GM23338 (cell line): ENCODE measurements around the gene BATF2. TPM values are rescaled to one million over a fixed set of nuclear protein-coding genes. Genes with fewer than 3 reads are reported as not detected.
"Not testable (repeated sequence)": the region's sequence is repeated elsewhere in the genome, so short reads cannot be mapped to it uniquely, and the experiment has no call there.

ENCODE experiments used
- ATAC-seq: fragments of 200-7000 bp; cut with Tn5 transposase; 3 replicates; pipeline ENCODE4 v1.9.1; 2020
- DNase-seq: peaks from one replicate; pipeline ENCODE4 v3.0.0-alpha.2; 2015; ENCODE audit warnings: low spot score
- H2AFZ ChIP-seq: fragments of 200-600 bp; sonication (generic); 2 replicates; pipeline ENCODE4 v1.8.0; 2016; ENCODE audit warnings: antibody characterized with exemption, mild to moderate bottlenecking, moderate library complexity
- H3F3A ChIP-seq: fragments of 200-600 bp; sonication (generic); replicated peaks from 2 replicates; pipeline ENCODE4 v1.8.0; 2017; ENCODE audit warnings: antibody characterized with exemption, mixed run types, low read depth
- H3K27ac ChIP-seq: fragments of 200-600 bp; sonication (generic); 2 replicates; pipeline ENCODE4 v1.6.1; 2016; ENCODE audit warnings: low read depth
- H3K27me3 ChIP-seq: fragments of 200-600 bp; sonication (generic); 2 replicates; pipeline ENCODE4 v1.8.0; 2016; ENCODE audit warnings: mild to moderate bottlenecking, mixed run types, moderate library complexity; ENCODE audit not compliant: insufficient read depth
- H3K36me3 ChIP-seq: fragments of 200-600 bp; sonication (generic); 2 replicates; pipeline ENCODE4 v1.8.0; 2016; ENCODE audit warnings: mild to moderate bottlenecking; ENCODE audit not compliant: insufficient read depth
- H3K4me1 ChIP-seq: fragments of 200-600 bp; sonication (generic); 2 replicates; pipeline ENCODE4 v1.8.0; 2016; ENCODE audit warnings: mild to moderate bottlenecking, moderate library complexity; ENCODE audit not compliant: insufficient read depth
- H3K4me2 ChIP-seq: fragments of 200-600 bp; sonication (generic); 2 replicates; pipeline ENCODE4 v1.7.1; 2017; ENCODE audit warnings: mixed run types
- H3K4me3 ChIP-seq: fragments of 200-600 bp; sonication (generic); 2 replicates; pipeline ENCODE4 v1.6.1; 2016; ENCODE audit warnings: mixed run types
- H3K79me2 ChIP-seq: fragments of 200-600 bp; sonication (generic); replicated peaks from 2 replicates; pipeline ENCODE4 v1.8.0; 2017; ENCODE audit warnings: mild to moderate bottlenecking; ENCODE audit not compliant: insufficient read depth
- H3K9me2 ChIP-seq: fragments of 200-600 bp; sonication (generic); 2 replicates; pipeline ENCODE4 v1.8.0; 2017; ENCODE audit not compliant: insufficient read depth
- H4K20me1 ChIP-seq: fragments of 200-600 bp; sonication (generic); replicated peaks from 2 replicates; pipeline ENCODE4 v1.8.0; 2017; ENCODE audit warnings: mild to moderate bottlenecking; ENCODE audit not compliant: insufficient read depth
- H3K27ac Mint-ChIP-seq: 2 replicates; pipeline ENCODE4 v1.8.0; 2020; ENCODE audit warnings: inconsistent platforms, mild to moderate bottlenecking, moderate library complexity, mixed read lengths
- H3K27me3 Mint-ChIP-seq: 3 replicates; pipeline ENCODE4 v1.8.0; 2022; ENCODE audit warnings: low read depth, mild to moderate bottlenecking, moderate library complexity, mixed read lengths, inconsistent platforms; ENCODE audit not compliant: insufficient read depth, poor library complexity
- H3K36me3 Mint-ChIP-seq: 3 replicates; pipeline ENCODE4 v1.8.0; 2021; ENCODE audit warnings: low read depth, mild to moderate bottlenecking, inconsistent platforms, moderate library complexity, mixed read lengths
- H3K4me1 Mint-ChIP-seq: 3 replicates; pipeline ENCODE4 v1.8.0; 2020; ENCODE audit warnings: mild to moderate bottlenecking, inconsistent platforms, mixed read lengths
- H3K4me3 Mint-ChIP-seq: 3 replicates; pipeline ENCODE4 v1.8.0; 2021; ENCODE audit warnings: moderate library complexity, mild to moderate bottlenecking, inconsistent platforms, mixed read lengths
- H3K9me3 Mint-ChIP-seq: 3 replicates; pipeline ENCODE4 v1.8.0; 2020; ENCODE audit warnings: moderate library complexity, mild to moderate bottlenecking, inconsistent platforms, mixed read lengths
- CREB1 ChIP-seq: fragments of 250-450 bp; sonication (Bioruptor Pico); IDR thresholded peaks from 2 replicates; pipeline ENCODE4 v1.5.0; 2020; ENCODE audit warnings: low read depth, mild to moderate bottlenecking, moderate library complexity
- EZH2phosphoT487 ChIP-seq: fragments of 200-600 bp; sonication (generic); IDR thresholded peaks from one replicate; pipeline ENCODE4 v1.8.1; 2018; ENCODE audit warnings: antibody characterized with exemption; ENCODE audit not compliant: unreplicated experiment
- JUNB ChIP-seq: IDR thresholded peaks from one replicate; pipeline ENCODE4 v1.6.1; 2016; ENCODE audit warnings: antibody characterized with exemption; ENCODE audit not compliant: unreplicated experiment
- NANOG ChIP-seq: IDR thresholded peaks from 2 replicates; pipeline ENCODE4 v1.6.1; 2016; ENCODE audit warnings: antibody characterized with exemption, borderline replicate concordance
- STAT1 ChIP-seq: IDR thresholded peaks from one replicate; pipeline ENCODE4 v1.6.1; 2016; ENCODE audit warnings: antibody characterized with exemption; ENCODE audit not compliant: unreplicated experiment
- ZNF114 ChIP-seq: fragments of 250-450 bp; sonication (Bioruptor Pico); IDR thresholded peaks from 2 replicates; pipeline ENCODE4 v1.5.0; 2020; ENCODE audit warnings: mild to moderate bottlenecking, moderate library complexity
- ZNF331 ChIP-seq: fragments of 250-450 bp; sonication (Bioruptor Pico); IDR thresholded peaks from 2 replicates; pipeline ENCODE4 v1.5.0; 2020; ENCODE audit warnings: low read depth, mild to moderate bottlenecking, moderate library complexity
- polyA plus RNA-seq: library from polyadenylated mRNA; unstranded; fragments of >200 nt; fragmentation: Nextera tagmentation; extraction: Ambion mirVana; gene quantifications from 2 replicates; pipeline ENCODE4 v1.2.1, GENCODE V29; 2016
- total RNA-seq: library from RNA; depleted of rRNA; stranded (reverse); fragments of >200 nt; shearing (Covaris generic); gene quantifications from 2 replicates; pipeline ENCODE4 v1.2.3, GENCODE V29; 2014
- TF ChIP-seq, protein P1 (sequence below), 2 experiments: fragments of 200-600 bp in 1 of 2; sonication (generic) in 1 of 2; conservative IDR thresholded peaks; 2 replicates each; pipeline versions ENCODE4 v1.5.1 to v1.6.1; 2016 to 2017; ENCODE audit warnings: antibody characterized with exemption in 2 of 2, low read depth in 2 of 2, mild to moderate bottlenecking in 2 of 2, moderate library complexity in 1 of 2
- TF ChIP-seq, protein P2 (sequence below): IDR thresholded peaks from 2 replicates; pipeline ENCODE4 v1.6.1; 2016; ENCODE audit warnings: antibody characterized with exemption

BATF2 gene
- total and polyA plus RNA-seq, 2 experiments from 2014 or later: 0.53 to 1.6 TPM

DNA sequence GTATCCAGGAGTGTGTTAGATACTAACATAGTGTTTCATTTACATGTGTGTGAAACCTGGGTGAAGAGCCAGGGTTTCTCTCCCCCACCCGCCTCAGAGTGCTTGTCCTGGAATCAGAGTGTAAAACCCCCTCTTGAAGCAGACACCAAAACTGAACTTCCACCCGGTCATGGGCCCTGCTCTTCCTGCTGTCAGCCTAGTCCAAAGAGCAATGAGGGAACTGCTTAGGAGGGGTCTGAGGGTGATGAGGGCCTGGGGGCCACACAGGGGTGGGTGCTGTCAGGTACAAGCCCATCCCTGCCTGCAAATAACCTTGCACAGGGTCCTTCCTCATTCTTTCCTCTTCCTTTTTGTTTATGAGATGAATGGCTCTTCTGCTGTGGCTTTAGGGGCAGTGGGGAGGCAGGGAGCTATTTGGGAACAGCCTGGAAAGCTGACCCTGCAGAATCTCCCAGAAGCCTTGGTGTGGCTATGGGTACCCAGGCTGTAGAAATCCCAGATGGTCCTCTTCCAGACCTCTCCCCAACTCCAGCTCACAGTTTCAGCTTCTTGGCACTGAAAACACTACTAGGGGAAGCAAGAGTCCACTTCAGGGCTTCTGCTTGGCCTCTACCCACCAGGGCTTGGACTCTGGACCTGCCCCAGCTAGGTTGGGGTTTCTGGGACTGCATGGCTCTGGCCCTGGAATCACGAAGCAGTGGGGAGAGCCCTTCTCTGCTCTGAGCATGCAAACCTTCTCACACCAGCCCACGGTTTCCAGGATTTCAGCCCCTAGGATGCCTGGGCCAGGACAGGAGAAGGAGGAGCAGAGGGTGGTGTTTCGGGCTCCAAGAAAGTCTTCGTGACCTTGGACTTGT, 8.5 kb downstream of the BATF2 start:
- Histone ChIP-seq H4K20me1 (no peaks in the 10 kb centered on the region), H3K27me3 (no peaks in the 10 kb centered on the region)
- DNase-seq: no peak

DNA sequence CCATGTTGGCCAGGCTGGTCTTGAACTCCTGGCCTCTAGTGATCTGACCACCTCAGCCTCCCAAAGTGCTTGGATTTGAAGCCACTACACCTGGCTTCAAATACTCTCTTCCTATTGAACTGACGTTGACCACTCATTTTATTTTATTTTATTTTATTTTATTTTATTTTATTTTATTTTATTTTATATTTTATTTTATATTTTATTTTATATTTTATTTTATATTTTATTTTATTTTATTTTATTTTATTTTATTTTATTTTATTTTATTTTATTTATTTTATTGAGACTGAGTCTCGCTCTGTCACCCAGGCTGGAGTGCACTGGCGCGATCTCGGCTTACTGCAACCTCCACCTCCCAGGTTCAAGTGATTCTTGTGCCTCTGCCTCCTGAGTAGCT, 13.4 kb downstream of the BATF2 start:
- not testable (repeated sequence) for H3K27me3 Mint-ChIP-seq, H3F3A ChIP-seq, H3K27ac ChIP-seq, H3K4me3 ChIP-seq, DNase-seq, H3K9me3 Mint-ChIP-seq, H3K36me3 ChIP-seq, H3K36me3 Mint-ChIP-seq, H3K27me3 ChIP-seq, H3K4me1 ChIP-seq, ATAC-seq, H3K4me1 Mint-ChIP-seq, H3K9me2 ChIP-seq, H3K4me2 ChIP-seq, H2AFZ ChIP-seq, H3K4me3 Mint-ChIP-seq, H3K27ac Mint-ChIP-seq, H4K20me1 ChIP-seq, H3K79me2 ChIP-seq

More for the DNA sequence above, 8.5 kb downstream of the BATF2 start:
- no peak overlapping the region for H2AFZ ChIP-seq
- Mint-ChIP-seq H3K4me1 (peaks cover 2% of the 10 kb centered on the region; the same call in 1 of the 3 replicates), H3K9me3 (no peaks in the 10 kb centered on the region), H3K27me3 (peaks cover 10% of the 10 kb centered on the region), H3K36me3 (no peaks in the 10 kb centered on the region), H3K4me3 (no peak overlapping the region), H3K27ac (no peak overlapping the region)
- H3K4me1 ChIP-seq: no peaks in the 10 kb centered on the region
- no peak for TF ChIP-seq JUNB
- TF ChIP-seq, protein P1, sequence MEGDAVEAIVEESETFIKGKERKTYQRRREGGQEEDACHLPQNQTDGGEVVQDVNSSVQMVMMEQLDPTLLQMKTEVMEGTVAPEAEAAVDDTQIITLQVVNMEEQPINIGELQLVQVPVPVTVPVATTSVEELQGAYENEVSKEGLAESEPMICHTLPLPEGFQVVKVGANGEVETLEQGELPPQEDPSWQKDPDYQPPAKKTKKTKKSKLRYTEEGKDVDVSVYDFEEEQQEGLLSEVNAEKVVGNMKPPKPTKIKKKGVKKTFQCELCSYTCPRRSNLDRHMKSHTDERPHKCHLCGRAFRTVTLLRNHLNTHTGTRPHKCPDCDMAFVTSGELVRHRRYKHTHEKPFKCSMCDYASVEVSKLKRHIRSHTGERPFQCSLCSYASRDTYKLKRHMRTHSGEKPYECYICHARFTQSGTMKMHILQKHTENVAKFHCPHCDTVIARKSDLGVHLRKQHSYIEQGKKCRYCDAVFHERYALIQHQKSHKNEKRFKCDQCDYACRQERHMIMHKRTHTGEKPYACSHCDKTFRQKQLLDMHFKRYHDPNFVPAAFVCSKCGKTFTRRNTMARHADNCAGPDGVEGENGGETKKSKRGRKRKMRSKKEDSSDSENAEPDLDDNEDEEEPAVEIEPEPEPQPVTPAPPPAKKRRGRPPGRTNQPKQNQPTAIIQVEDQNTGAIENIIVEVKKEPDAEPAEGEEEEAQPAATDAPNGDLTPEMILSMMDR (conservative IDR thresholded peaks at IDR 0.05; ENCODE audit: low read depth in 2 of 2): no peak
- no peak for TF ChIP-seq ZNF114
- no peak for TF ChIP-seq ZNF331 (CRISPR knock-in tag)
- no peak for ATAC-seq
- no peaks in the 10 kb centered on the region for H3K79me2 ChIP-seq
- H3K4me3 ChIP-seq: no peak overlapping the region
- H3K9me2 ChIP-seq: no peaks in the 10 kb centered on the region
- no peak overlapping the region for H3K27ac ChIP-seq
- H3F3A ChIP-seq: no peaks in the 10 kb centered on the region
- no peaks in the 10 kb centered on the region for H3K36me3 ChIP-seq
- H3K4me2 ChIP-seq: no peak overlapping the region

DNA sequence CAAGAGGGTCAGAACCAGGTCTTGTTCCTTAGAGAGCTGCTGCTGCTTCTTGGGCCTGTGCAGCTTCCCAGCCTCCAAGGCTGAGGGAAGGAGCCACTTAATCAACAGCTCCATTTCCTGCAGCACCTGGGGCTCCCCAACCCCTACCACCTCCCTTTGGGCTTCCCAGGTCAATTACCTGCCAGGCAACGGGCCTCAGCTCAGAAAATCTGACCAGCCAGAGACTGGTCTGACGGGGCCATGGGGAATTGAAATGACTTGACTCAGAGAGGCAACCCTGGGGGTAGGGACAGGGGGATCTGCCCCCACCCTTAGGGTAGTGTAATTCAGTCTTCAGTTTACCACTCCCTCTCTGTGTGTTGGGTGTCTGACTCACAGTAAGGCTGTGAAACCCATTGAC, 20.1 kb downstream of the BATF2 start:
- Histone ChIP-seq H3K27ac (no peak overlapping the region), H3K4me3 (no peak overlapping the region), H3K27me3 (peaks cover 11% of the 10 kb centered on the region), H3K4me1 (no peaks in the 10 kb centered on the region), H4K20me1 (no peaks in the 10 kb centered on the region; the same call in 1 of the 2 replicates), H3K9me2 (no peaks in the 10 kb centered on the region), H2AFZ (no peak overlapping the region), H3F3A (no peaks in the 10 kb centered on the region), H3K79me2 (no peaks in the 10 kb centered on the region), H3K36me3 (no peaks in the 10 kb centered on the region), H3K4me2 (no peak overlapping the region)
- DNase-seq (no peak), ATAC-seq (no peak)
- Mint-ChIP-seq H3K27me3 (peaks cover 3% of the 10 kb centered on the region), H3K4me3 (no peak overlapping the region), H3K36me3 (no peaks in the 10 kb centered on the region), H3K4me1 (no peaks in the 10 kb centered on the region), H3K9me3 (no peaks in the 10 kb centered on the region), H3K27ac (no peak overlapping the region)
- no peak for TF ChIP-seq ZNF114
- TF ChIP-seq NANOG: no peak
- TF ChIP-seq EZH2phosphoT487: no peak
- no peak for TF ChIP-seq CREB1
- no peak for TF ChIP-seq JUNB
- TF ChIP-seq STAT1: no peak
- TF ChIP-seq, protein P2, sequence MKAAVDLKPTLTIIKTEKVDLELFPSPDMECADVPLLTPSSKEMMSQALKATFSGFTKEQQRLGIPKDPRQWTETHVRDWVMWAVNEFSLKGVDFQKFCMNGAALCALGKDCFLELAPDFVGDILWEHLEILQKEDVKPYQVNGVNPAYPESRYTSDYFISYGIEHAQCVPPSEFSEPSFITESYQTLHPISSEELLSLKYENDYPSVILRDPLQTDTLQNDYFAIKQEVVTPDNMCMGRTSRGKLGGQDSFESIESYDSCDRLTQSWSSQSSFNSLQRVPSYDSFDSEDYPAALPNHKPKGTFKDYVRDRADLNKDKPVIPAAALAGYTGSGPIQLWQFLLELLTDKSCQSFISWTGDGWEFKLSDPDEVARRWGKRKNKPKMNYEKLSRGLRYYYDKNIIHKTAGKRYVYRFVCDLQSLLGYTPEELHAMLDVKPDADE: no peak
- TF ChIP-seq ZNF331 (CRISPR knock-in tag): no peak
- TF ChIP-seq, protein P1 (conservative IDR thresholded peaks at IDR 0.05; ENCODE audit: low read depth in 2 of 2): no peak
